Endodermal cell (in vitro differentiated cells): ENCODE results near the gene AHDC1. TPM values are rescaled to one million over a fixed set of nuclear protein-coding genes. Genes with fewer than 3 reads are reported as not detected.

ENCODE experiments used
- DNase-seq: peaks from one replicate; pipeline ENCODE4 v3.0.0-alpha.2; 2017
- H3K27ac ChIP-seq: 2 replicates; pipeline ENCODE4 v1.5.1; 2013; ENCODE audit warnings: mild to moderate bottlenecking, low read depth, low read length, moderate library complexity
- H3K27me3 ChIP-seq: 2 replicates; pipeline ENCODE4 v1.6.1; 2013; ENCODE audit warnings: mild to moderate bottlenecking, low read length, moderate library complexity; ENCODE audit not compliant: insufficient read depth, control insufficient read depth, poor library complexity, severe bottlenecking
- H3K36me3 ChIP-seq: 2 replicates; pipeline ENCODE4 v1.7.0; 2013; ENCODE audit warnings: mild to moderate bottlenecking, low read length, moderate library complexity; ENCODE audit not compliant: control insufficient read depth, insufficient read depth
- H3K4me1 ChIP-seq: one replicate; pipeline ENCODE4 v1.7.0; 2013; ENCODE audit warnings: low read length; ENCODE audit not compliant: control insufficient read depth, insufficient read depth
- H3K4me3 ChIP-seq: 2 replicates; pipeline ENCODE4 v1.5.1; 2013; ENCODE audit warnings: mild to moderate bottlenecking, low read length, moderate library complexity
- H3K9ac ChIP-seq: 2 replicates; pipeline ENCODE4 v1.6.1; 2013; ENCODE audit warnings: mild to moderate bottlenecking, low read length, moderate library complexity; ENCODE audit not compliant: poor library complexity, severe bottlenecking; ENCODE audit errors: extremely low read depth
- H3K9me3 ChIP-seq: 2 replicates; pipeline ENCODE4 v1.6.1; 2013; ENCODE audit warnings: mild to moderate bottlenecking, low read length, moderate library complexity; ENCODE audit not compliant: control insufficient read depth
- H3K27ac Mint-ChIP-seq: 2 replicates; pipeline ENCODE4 v1.8.0; 2020; ENCODE audit warnings: mixed read lengths
- H3K27me3 Mint-ChIP-seq: 2 replicates; pipeline ENCODE4 v1.8.0; 2021; ENCODE audit warnings: mild to moderate bottlenecking, mixed read lengths; ENCODE audit not compliant: insufficient read depth
- H3K36me3 Mint-ChIP-seq: 2 replicates; pipeline ENCODE4 v1.8.0; 2020; ENCODE audit warnings: low read depth, mixed read lengths
- H3K4me1 Mint-ChIP-seq: 2 replicates; pipeline ENCODE4 v1.8.0; 2020; ENCODE audit warnings: mixed read lengths
- H3K4me3 Mint-ChIP-seq: 2 replicates; pipeline ENCODE4 v1.8.0; 2020; ENCODE audit warnings: mild to moderate bottlenecking, moderate library complexity, mixed read lengths
- H3K9me3 Mint-ChIP-seq: 2 replicates; pipeline ENCODE4 v1.8.0; 2020; ENCODE audit warnings: mild to moderate bottlenecking, mixed read lengths
- WGBS, 2 experiments: methylation state at CpG; one replicate each; pipeline versions ENCODE4 v1.1.5 to v1.1.7; 2013; ENCODE audit warnings: missing lambda C conversion rate in 2 of 2, mixed read lengths in 1 of 2; ENCODE audit not compliant: insufficient coverage in 1 of 2, insufficient read length in 1 of 2; 5-methylcytosine and 5-hydroxymethylcytosine counted together
- total RNA-seq, 2 donors: library from RNA; stranded (reverse); fragmentation: NEBNext Ultra II Directional in 1 of 2; extraction: Animal tissue kit (Norgen Biotek cat#: 25700) in 1 of 2; gene quantifications; 2 replicates in 1 of 2; 3 replicates in 1 of 2; pipeline ENCODE4 v1.2.1, GENCODE V29; 2021
- TF ChIP-seq, protein P1 (sequence below): fragments of 200-600 bp; sonication (generic); conservative IDR thresholded peaks from 2 replicates; pipeline ENCODE4 v1.5.0; 2021; ENCODE audit warnings: antibody characterized with exemption, mild to moderate bottlenecking

Gene AHDC1
- total RNA-seq, 2 donors from 2014 or later = 39.3 to 41.2 TPM

DNA sequence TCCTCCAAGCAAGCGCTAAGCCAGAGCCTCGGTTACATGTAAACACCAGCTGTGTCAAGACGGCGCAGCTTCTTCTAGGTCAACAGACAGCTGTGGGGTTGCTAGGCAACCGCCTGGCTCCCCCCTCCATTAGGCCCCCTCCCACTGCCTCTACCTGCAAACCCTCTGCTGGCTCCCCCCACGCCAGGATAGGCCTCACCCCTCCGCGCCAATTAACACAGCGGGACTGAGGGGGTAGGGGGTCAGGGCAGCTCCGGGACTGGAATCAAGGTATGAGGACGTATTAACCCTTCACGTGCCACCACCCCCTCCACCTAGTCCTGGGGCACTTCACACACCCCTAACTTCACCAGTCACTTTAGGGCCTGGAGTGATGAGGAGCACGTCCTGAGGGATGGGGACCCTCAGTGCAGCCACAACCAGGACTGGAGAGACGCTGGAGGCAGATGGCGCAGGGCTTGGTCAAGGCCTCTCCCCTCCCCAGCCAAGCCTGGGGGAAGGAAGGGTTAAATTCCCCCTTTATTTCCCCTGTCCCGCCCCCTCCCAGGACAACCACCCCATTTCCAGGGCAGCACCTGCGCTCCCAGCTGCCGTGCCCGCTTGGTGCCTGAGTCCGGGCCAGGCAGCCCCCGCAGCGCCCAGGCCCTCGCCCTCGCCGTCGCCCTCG is 76.6 kb downstream of the AHDC1 start:
- peak overlapping the region; percentile 61 for H3K4me3 Mint-ChIP-seq
- DNase-seq = peak; percentile 97
- H3K27me3 Mint-ChIP-seq = no peaks in the 10 kb centered on the region
- H3K36me3 Mint-ChIP-seq = no peaks in the 10 kb centered on the region
- peak overlapping the region; percentile 72 for H3K27ac Mint-ChIP-seq
- Histone ChIP-seq H3K36me3 (no peaks in the 10 kb centered on the region), H3K27me3 (no peaks in the 10 kb centered on the region), H3K9me3 (no peaks in the 10 kb centered on the region), H3K27ac (peak overlapping the region; percentile 51), H3K4me1 (peaks cover 20% of the 10 kb centered on the region), H3K4me3 (peak overlapping the region; percentile 63), H3K9ac (peak overlapping the region; percentile 64)
- H3K4me1 Mint-ChIP-seq = peaks cover 50% of the 10 kb centered on the region
- H3K9me3 Mint-ChIP-seq = no peaks in the 10 kb centered on the region
- WGBS, 2 experiments = 3 to 9% methylated on average over 6 to 27 of the region's 27 CpGs
- TF ChIP-seq, protein P1, sequence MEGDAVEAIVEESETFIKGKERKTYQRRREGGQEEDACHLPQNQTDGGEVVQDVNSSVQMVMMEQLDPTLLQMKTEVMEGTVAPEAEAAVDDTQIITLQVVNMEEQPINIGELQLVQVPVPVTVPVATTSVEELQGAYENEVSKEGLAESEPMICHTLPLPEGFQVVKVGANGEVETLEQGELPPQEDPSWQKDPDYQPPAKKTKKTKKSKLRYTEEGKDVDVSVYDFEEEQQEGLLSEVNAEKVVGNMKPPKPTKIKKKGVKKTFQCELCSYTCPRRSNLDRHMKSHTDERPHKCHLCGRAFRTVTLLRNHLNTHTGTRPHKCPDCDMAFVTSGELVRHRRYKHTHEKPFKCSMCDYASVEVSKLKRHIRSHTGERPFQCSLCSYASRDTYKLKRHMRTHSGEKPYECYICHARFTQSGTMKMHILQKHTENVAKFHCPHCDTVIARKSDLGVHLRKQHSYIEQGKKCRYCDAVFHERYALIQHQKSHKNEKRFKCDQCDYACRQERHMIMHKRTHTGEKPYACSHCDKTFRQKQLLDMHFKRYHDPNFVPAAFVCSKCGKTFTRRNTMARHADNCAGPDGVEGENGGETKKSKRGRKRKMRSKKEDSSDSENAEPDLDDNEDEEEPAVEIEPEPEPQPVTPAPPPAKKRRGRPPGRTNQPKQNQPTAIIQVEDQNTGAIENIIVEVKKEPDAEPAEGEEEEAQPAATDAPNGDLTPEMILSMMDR = no peak

- no peak for DNase-seq
- Mint-ChIP-seq H3K4me3 (peak overlapping the region; percentile 61), H3K27me3 (no peaks in the 10 kb centered on the region), H3K36me3 (no peaks in the 10 kb centered on the region), H3K9me3 (no peaks in the 10 kb centered on the region), H3K4me1 (peaks cover 55% of the 10 kb centered on the region), H3K27ac (peak overlapping the region; percentile 38)
- H3K4me1 ChIP-seq = peaks cover 20% of the 10 kb centered on the region
- H3K9me3 ChIP-seq = no peaks in the 10 kb centered on the region
- peak overlapping the region; percentile 63 for H3K4me3 ChIP-seq
- H3K9ac ChIP-seq = peak overlapping the region; percentile 64
- 25 to 36% methylated on average over 2 to 10 of the region's 10 CpGs for WGBS, 2 experiments
- H3K36me3 ChIP-seq = no peaks in the 10 kb centered on the region
- H3K27me3 ChIP-seq = no peaks in the 10 kb centered on the region
- TF ChIP-seq, protein P1 = no peak
- peak overlapping the region; percentile 51 for H3K27ac ChIP-seq
These were observed 77.2 kb downstream of the AHDC1 start for GRCh38 chr1:27526569-27527222.

DNA sequence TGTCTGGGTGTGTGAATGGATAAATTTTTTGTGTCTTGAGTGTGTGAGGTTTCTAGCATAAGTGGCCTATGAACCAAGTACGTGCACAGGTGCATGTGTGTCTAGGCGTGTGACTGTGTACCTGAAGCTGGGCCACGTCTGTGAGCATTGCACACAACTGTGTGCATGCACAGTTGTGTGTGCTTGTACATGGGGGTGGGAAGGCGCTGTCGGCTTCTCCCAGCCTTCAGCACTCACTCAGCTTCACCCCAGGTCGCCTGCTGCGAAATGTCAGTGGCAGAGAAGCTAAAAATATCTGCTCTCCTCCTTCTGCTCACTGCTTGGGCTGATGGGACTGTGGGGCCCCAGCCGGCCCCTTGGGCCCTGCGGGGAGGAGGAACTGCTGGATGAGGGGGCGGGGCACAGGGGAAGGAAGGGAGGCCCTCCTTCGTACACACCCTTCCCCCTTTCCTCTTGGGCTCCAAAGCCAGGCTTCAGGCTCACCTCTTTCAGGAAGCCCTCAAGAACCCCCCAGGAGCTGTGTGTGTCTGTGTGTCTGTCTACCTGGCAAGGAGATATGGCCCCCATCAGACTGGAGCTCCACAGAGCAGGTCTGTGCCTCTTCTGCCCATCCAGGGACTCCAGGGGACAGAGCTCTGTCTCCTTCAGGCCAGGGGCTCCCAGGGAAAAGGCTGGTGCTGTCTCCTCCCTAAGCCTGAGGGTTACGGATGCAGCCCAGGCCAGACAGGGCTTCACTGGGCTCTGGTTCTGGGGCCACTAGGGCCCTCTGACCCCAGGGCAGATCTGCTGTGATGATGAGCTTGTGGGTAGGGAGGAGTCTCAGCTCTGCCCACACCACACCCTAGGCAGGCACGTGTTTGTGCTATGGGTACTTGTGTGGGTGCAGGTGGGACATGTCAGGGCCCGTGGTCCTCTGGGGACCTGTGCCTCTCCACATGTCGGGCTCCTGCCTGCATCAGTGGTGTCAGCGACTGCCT is 78.4 kb downstream of the AHDC1 start:
- no peak overlapping the region for H3K4me3 ChIP-seq
- no peaks in the 10 kb centered on the region for H3K36me3 ChIP-seq
- H3K36me3 Mint-ChIP-seq = no peaks in the 10 kb centered on the region
- H3K4me3 Mint-ChIP-seq = peak overlapping the region; percentile 61
- no peaks in the 10 kb centered on the region for H3K27me3 ChIP-seq
- WGBS, 2 experiments = 63 to 84% methylated on average over 3 to 15 of the region's 16 CpGs
- peak; percentile 88 for DNase-seq
- TF ChIP-seq, protein P1 = no peak
- H3K4me1 Mint-ChIP-seq = peaks cover 56% of the 10 kb centered on the region
- H3K4me1 ChIP-seq = peaks cover 20% of the 10 kb centered on the region
- H3K27me3 Mint-ChIP-seq = no peaks in the 10 kb centered on the region
- H3K27ac Mint-ChIP-seq = peak overlapping the region; percentile 86
- H3K27ac ChIP-seq = peak overlapping the region; percentile 66
- no peaks in the 10 kb centered on the region for H3K9me3 ChIP-seq
- H3K9ac ChIP-seq = peak overlapping the region; percentile 32
- no peaks in the 10 kb centered on the region for H3K9me3 Mint-ChIP-seq
